Naive B cell (primary cell): Measurements from ENCODE around the gene CFAP77. TPM values are rescaled to one million over a fixed set of nuclear protein-coding genes. Genes with fewer than 3 reads are reported as not detected.
A peak's percentile ranks its signal among the peaks of the same experiment; 100 is the strongest.

Experiments used
- ATAC-seq, 2 donors: fragments of 150-1000 bp; cut with Tn5 transposase; 2 replicates each; pipeline ENCODE4 v1.10.0; 2021; ENCODE audit warnings: low read depth in 2 of 2, mild to moderate bottlenecking in 2 of 2, moderate library complexity in 2 of 2
- DNase-seq: peaks from one replicate; pipeline ENCODE4 v3.0.0; 2022
- H3K27ac Mint-ChIP-seq, 6 donors: one replicate each; pipeline ENCODE4 v1.8.0; 2020 to 2022; ENCODE audit warnings: mild to moderate bottlenecking in 6 of 6, mixed read lengths in 6 of 6, moderate library complexity in 5 of 6, inconsistent platforms in 2 of 6
- H3K27me3 Mint-ChIP-seq, 3 donors: one replicate each; pipeline ENCODE4 v1.8.0; 2021 to 2022; ENCODE audit warnings: mixed read lengths in 3 of 3, mild to moderate bottlenecking in 1 of 3
- H3K36me3 Mint-ChIP-seq, 2 donors: one replicate each; pipeline ENCODE4 v1.8.0; 2020 to 2022; ENCODE audit warnings: mixed read lengths in 2 of 2, inconsistent platforms in 1 of 2, mild to moderate bottlenecking in 1 of 2
- H3K4me1 Mint-ChIP-seq, 3 donors: one replicate each; pipeline ENCODE4 v1.8.0; 2020 to 2022; ENCODE audit warnings: mixed read lengths in 3 of 3, inconsistent platforms in 1 of 3, mild to moderate bottlenecking in 1 of 3, moderate library complexity in 1 of 3
- H3K4me3 Mint-ChIP-seq, 8 donors: one replicate each; pipeline ENCODE4 v1.8.0; 2020 to 2022; ENCODE audit warnings: mild to moderate bottlenecking in 8 of 8, mixed read lengths in 8 of 8, moderate library complexity in 8 of 8, inconsistent platforms in 2 of 8
- H3K9me3 Mint-ChIP-seq, 7 donors: one replicate each; pipeline ENCODE4 v1.8.0; 2020 to 2022; ENCODE audit warnings: mixed read lengths in 7 of 7, mild to moderate bottlenecking in 5 of 7, inconsistent platforms in 2 of 7, moderate library complexity in 1 of 7
- polyA plus RNA-seq, 6 donors: library from polyadenylated mRNA; unstranded; fragments of 300-500 nt; fragmentation: Illumina TruSeq; gene quantifications; one replicate each; pipeline ENCODE4 v1.2.3, GENCODE V29; 2021; ENCODE audit warnings: low read depth in 6 of 6

The CFAP77 gene
- polyA plus RNA-seq, 6 donors from 2014 or later: 0.16 TPM; not detected in 5

DNA sequence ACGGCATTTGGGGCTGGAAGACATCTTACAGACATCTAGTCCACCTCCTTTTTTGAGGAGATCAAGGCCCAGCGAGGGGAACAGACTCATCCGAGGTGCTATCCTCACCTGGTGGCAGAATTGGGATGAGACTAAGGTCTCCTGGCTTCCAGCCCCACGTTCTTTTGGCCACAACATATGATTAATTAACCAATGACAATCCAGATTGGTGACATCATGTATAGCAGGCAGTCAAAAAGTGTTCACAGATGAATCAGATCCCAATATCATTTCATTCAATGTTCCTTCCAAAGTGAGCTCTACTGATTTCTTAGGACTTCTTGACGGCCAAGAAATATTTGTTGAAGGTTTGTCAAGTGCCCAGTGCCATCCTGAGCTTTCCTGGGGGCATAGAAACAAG, 3.9 kb downstream of the CFAP77 start:
- DNase-seq (no peak), ATAC-seq (no peak)
- Mint-ChIP-seq H3K27ac (no peak overlapping the region), H3K4me3 (no peak overlapping the region), H3K27me3 (peaks cover 42 to 53% (median 45%) of the 10 kb centered on the region in 3 donors), H3K4me1 (peaks cover 15 to 24% (median 19%) of the 10 kb centered on the region in 3 donors), H3K9me3 (peaks cover 0 to 1% (median 0%) of the 10 kb centered on the region in 7 donors), H3K36me3 (no peaks in the 10 kb centered on the region)

DNA sequence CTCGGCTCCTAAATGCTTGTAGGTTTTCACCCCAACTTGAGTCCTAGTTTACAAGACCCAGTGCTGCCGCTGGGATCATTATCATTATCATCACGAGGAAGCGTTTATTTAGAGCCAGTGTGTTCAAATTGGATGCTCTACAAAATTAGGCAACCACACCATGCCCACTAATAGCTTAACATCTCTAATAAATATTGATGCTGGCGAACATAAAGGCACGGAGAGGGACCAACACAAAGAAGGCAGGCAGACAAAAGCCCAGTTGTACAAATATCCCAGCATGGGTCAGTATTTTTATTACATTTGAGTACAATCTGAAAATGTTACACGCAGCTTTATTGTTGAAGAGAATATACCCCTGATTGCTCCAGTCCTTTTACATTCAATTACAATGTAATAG, 4.7 kb downstream of the CFAP77 start:
- DNase-seq: no peak
- ATAC-seq: no peak
- H3K27me3 Mint-ChIP-seq: peaks cover 50 to 61% (median 53%) of the 10 kb centered on the region in 3 donors
- H3K36me3 Mint-ChIP-seq: no peaks in the 10 kb centered on the region
- peaks cover 15 to 19% (median 18%) of the 10 kb centered on the region in 3 donors for H3K4me1 Mint-ChIP-seq
- H3K9me3 Mint-ChIP-seq: peaks cover 0 to 1% (median 0%) of the 10 kb centered on the region in 7 donors
- no peak overlapping the region for H3K4me3 Mint-ChIP-seq
- no peak overlapping the region for H3K27ac Mint-ChIP-seq

DNA sequence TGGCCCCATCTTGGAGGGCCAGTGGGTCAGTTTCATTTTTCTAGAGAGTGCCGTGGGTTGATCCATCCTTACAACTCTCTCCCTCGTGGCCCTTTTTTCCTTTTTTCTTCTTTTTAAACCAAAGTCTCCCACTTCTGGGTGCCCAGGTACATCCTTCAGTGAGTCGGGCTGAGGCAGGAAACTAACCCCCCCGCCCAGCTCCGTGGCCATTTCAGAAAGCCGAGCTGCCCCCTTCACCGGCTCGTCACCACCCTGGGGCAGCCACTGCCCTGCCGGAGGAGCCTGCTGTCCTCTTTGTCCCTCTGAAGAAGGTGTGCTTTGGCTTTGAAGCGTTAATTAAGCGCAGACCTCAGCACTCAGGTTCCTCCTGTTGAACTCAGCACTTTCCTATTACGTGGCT, 5.2 kb downstream of the CFAP77 start:
- Mint-ChIP-seq H3K36me3 (no peaks in the 10 kb centered on the region), H3K4me3 (peak overlapping the region in 1 of 8 donors; percentile 72), H3K27me3 (peaks cover 50 to 66% (median 58%) of the 10 kb centered on the region in 3 donors), H3K4me1 (peaks cover 15 to 19% (median 17%) of the 10 kb centered on the region in 3 donors), H3K9me3 (peaks cover 0 to 1% (median 0%) of the 10 kb centered on the region in 7 donors), H3K27ac (peak overlapping the region in 1 of 6 donors; percentile 88)
- ATAC-seq (no peak), DNase-seq (no peak)

- H3K27me3 Mint-ChIP-seq: peaks cover 45 to 68% (median 65%) of the 10 kb centered on the region in 3 donors
- no peak overlapping the region for H3K4me3 Mint-ChIP-seq
- no peak overlapping the region for H3K27ac Mint-ChIP-seq
Observed at GRCh38 chr9:132418726-132419363, 8.8 kb downstream of the CFAP77 start.

GRCh38 chr9:132422574-132422973, 12.6 kb downstream of the CFAP77 start:
- ATAC-seq (no peak), DNase-seq (no peak)
- Mint-ChIP-seq H3K27ac (no peak overlapping the region), H3K36me3 (no peaks in the 10 kb centered on the region), H3K4me3 (no peak overlapping the region), H3K27me3 (peaks cover 54 to 79% (median 78%) of the 10 kb centered on the region in 3 donors), H3K4me1 (no peaks in the 10 kb centered on the region), H3K9me3 (no peaks in the 10 kb centered on the region)

More at GRCh38 chr9:132418726-132419363, 8.8 kb downstream of the CFAP77 start:
- DNase-seq (no peak), ATAC-seq (no peak)
- Mint-ChIP-seq H3K9me3 (no peaks in the 10 kb centered on the region), H3K4me1 (no peaks in the 10 kb centered on the region), H3K36me3 (no peaks in the 10 kb centered on the region)

DNA sequence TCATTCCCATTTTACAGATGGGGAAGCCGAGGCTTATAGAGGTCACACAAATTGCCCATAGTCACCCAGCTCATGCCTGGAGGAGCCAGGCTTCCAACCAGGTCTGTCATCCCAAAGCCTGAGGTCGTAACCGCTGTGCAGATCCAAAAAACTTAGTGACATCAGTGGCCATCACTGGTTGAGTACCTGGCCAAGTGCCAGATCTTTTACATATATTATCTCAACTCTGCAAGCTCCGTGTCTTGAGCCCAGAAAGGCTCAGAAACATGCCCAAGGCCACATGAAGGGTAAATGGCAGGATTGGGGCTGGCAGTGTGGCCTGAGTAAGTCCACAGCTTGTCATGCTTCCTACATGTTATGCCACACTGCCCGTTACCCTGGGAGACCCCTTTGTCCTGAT, 13.5 kb downstream of the CFAP77 start:
- Mint-ChIP-seq H3K4me3 (no peak overlapping the region), H3K27ac (no peak overlapping the region), H3K9me3 (no peaks in the 10 kb centered on the region), H3K36me3 (no peaks in the 10 kb centered on the region), H3K4me1 (no peaks in the 10 kb centered on the region), H3K27me3 (peaks cover 47 to 72% (median 71%) of the 10 kb centered on the region in 3 donors)
- DNase-seq (no peak), ATAC-seq (no peak)

- peak overlapping the region in 2 of 6 donors; percentile 13 for H3K27ac Mint-ChIP-seq
- H3K4me1 Mint-ChIP-seq: no peaks in the 10 kb centered on the region
- DNase-seq (no peak), ATAC-seq (no peak)
- no peak overlapping the region for H3K4me3 Mint-ChIP-seq
- no peaks in the 10 kb centered on the region for H3K36me3 Mint-ChIP-seq
- H3K27me3 Mint-ChIP-seq: peaks cover 36 to 64% (median 62%) of the 10 kb centered on the region in 3 donors
- H3K9me3 Mint-ChIP-seq: no peaks in the 10 kb centered on the region
Observed at GRCh38 chr9:132424857-132425674, 15.1 kb downstream of the CFAP77 start.

DNA sequence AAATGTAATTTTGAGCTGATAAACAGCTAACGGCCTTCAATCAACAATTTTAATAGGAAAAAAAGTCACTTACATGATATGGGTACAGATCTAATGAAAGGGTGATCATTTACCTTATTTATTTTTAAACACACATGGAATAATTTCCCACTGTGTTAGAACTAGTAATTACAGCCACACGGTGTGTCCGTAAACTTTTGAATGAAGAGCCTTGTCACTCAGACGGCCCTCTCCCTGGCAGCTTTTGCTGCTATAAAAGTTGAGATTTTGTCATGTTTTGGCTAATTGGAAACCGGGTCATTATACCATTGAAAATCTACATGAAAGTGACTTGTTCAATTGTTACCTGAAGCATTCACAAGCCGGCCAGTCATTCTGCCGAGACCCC, 15.7 kb downstream of the CFAP77 start:
- no peak overlapping the region for H3K4me3 Mint-ChIP-seq
- H3K27me3 Mint-ChIP-seq: peaks cover 40 to 66% (median 58%) of the 10 kb centered on the region in 3 donors
- no peaks in the 10 kb centered on the region for H3K36me3 Mint-ChIP-seq
- DNase-seq: no peak
- H3K4me1 Mint-ChIP-seq: peaks cover 0 to 5% (median 0%) of the 10 kb centered on the region in 3 donors
- no peaks in the 10 kb centered on the region for H3K9me3 Mint-ChIP-seq
- ATAC-seq: no peak
- peak overlapping the region in 1 of 6 donors; percentile 13 for H3K27ac Mint-ChIP-seq

DNA sequence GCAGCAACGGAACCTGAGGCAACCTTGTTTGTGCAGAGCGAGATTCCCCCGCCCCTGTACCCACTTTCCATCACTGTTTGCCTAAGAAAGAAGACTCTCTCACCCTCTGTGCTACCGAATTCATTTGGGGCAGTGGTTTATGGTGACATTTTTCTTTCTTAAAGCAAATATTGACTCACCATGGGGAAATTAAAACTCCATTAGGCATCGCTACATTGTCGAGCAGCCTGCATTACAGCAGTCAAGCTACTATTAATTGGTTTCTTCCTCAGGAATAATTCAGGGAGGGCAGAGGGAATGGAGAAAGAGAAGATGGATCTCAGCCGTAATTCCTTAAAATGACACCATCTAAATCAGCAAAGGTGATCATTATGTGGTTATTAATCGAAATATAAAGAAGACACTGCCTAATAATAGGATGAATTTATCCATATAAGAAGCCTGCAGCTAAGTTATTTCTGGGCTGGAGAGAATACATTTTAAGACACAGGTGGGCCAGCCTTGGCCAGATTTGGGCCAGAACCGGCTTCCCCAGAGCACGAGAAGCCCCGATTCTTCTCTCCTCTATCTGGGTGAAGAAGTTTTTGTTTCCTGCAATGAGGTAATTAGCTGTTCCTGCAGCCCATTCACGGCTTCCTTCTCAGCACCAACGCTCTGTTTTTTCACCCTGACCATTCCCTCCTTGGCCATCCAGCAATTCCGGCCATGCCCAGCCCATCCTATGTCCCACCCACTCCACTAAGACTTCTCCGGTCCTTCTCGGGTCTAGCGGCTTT, 16.8 kb downstream of the CFAP77 start:
- DNase-seq: no peak
- Mint-ChIP-seq H3K36me3 (no peaks in the 10 kb centered on the region), H3K9me3 (peaks cover 0 to 5% (median 0%) of the 10 kb centered on the region in 7 donors), H3K27ac (no peak overlapping the region), H3K4me3 (no peak overlapping the region), H3K4me1 (peaks cover 0 to 7% (median 0%) of the 10 kb centered on the region in 3 donors), H3K27me3 (peaks cover 48 to 78% (median 62%) of the 10 kb centered on the region in 3 donors)
- ATAC-seq: no peak

DNA sequence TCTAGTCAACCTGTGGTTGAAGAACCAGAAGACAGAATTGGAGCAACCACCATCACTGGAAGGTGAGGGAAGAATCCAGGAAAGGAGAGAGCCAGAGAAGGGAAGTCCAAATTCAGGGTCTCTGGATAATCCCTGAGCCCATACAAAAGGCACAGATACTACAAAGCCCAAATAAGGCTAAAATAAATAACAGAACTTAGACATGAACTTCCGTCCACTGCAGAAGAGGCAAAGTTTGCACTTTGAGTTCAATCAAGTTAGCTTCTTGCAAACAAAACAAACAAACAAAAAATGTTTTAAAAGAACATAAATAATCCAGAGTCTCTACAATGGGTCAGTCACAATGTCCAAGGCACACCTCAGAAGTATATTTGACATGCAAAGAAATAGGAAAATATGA, 21.0 kb downstream of the CFAP77 start:
- H3K27me3 Mint-ChIP-seq: peaks cover 39 to 67% (median 53%) of the 10 kb centered on the region in 3 donors
- ATAC-seq: no peak

GRCh38 chr9:132434881-132435280, 24.9 kb downstream of the CFAP77 start:
- DNase-seq: no peak
- H3K27me3 Mint-ChIP-seq: peaks cover 43 to 54% (median 43%) of the 10 kb centered on the region in 3 donors

More for the DNA sequence above, 21.0 kb downstream of the CFAP77 start:
- Mint-ChIP-seq H3K9me3 (peaks cover 0 to 9% (median 0%) of the 10 kb centered on the region in 7 donors), H3K4me3 (no peak overlapping the region), H3K4me1 (peaks cover 0 to 7% (median 0%) of the 10 kb centered on the region in 3 donors), H3K27ac (no peak overlapping the region), H3K36me3 (no peaks in the 10 kb centered on the region)
- DNase-seq: no peak

DNA sequence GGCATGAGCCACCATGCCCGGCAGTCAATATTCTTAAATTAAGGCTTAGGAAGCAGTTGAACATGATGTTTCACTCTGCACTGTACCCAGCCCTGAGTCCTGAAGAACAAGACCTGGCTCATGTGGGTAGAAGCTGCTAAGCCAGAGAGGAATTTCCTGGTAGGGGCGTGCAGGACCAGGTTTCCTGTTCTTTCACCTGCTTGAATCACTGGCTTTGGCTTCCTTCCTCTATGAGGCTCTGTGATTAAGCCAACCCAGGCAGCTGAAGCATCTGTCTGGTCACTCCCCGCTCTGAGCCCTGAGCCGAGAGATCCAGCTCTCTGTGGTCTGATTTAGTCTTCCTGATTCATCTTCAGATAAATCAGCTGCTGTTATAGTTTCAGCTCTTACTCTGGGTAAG, 29.1 kb downstream of the CFAP77 start:
- no peaks in the 10 kb centered on the region for H3K36me3 Mint-ChIP-seq
- no peak overlapping the region for H3K27ac Mint-ChIP-seq
- no peaks in the 10 kb centered on the region for H3K4me1 Mint-ChIP-seq
- peaks cover 0 to 3% (median 0%) of the 10 kb centered on the region in 7 donors for H3K9me3 Mint-ChIP-seq
- no peak overlapping the region for H3K4me3 Mint-ChIP-seq
- no peak for DNase-seq
- peaks cover 40 to 56% (median 43%) of the 10 kb centered on the region in 3 donors for H3K27me3 Mint-ChIP-seq
- ATAC-seq: no peak

More at GRCh38 chr9:132434881-132435280, 24.9 kb downstream of the CFAP77 start:
- no peak for ATAC-seq
- no peak overlapping the region for H3K4me3 Mint-ChIP-seq
- H3K4me1 Mint-ChIP-seq: peaks cover 0 to 7% (median 0%) of the 10 kb centered on the region in 3 donors
- H3K9me3 Mint-ChIP-seq: peaks cover 0 to 9% (median 0%) of the 10 kb centered on the region in 7 donors
- no peak overlapping the region for H3K27ac Mint-ChIP-seq
- no peaks in the 10 kb centered on the region for H3K36me3 Mint-ChIP-seq

DNA sequence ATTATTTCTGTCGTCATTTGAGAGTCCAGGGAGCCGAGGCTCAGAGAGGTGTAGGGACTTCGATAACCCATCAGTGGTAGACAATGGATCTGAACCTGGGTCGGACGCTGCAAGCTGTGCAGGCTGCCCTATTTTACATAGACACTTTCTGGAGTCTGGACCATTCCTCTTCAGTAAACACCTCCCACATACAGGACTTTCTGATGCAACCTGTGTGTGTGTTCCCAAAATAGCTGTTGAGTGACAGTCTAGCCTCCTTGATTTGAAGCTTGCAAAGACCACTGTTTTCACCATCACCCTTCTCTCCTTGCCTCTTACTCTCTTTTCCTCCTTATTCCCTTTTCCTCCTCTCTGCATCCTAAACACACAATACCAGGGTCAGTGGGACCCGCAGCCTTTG, 30.7 kb downstream of the CFAP77 start:
- H3K36me3 Mint-ChIP-seq: no peaks in the 10 kb centered on the region
- peak overlapping the region in 1 of 6 donors; percentile 28 for H3K27ac Mint-ChIP-seq
- H3K4me3 Mint-ChIP-seq: no peak overlapping the region
- DNase-seq: no peak
- H3K4me1 Mint-ChIP-seq: no peaks in the 10 kb centered on the region
- H3K27me3 Mint-ChIP-seq: peaks cover 34 to 58% (median 39%) of the 10 kb centered on the region in 3 donors
- ATAC-seq: no peak
- H3K9me3 Mint-ChIP-seq: peaks cover 0 to 3% (median 0%) of the 10 kb centered on the region in 7 donors
